Stimulated activated CD8-positive, alpha-beta memory T cell treated with anti-CD3 and anti-CD28 coated beads, Interleukin-4, amount 100 ng/mL, for 48 hours (primary cell): Measurements from ENCODE around the gene COL6A2.
"Not testable (repeated sequence)": the region's sequence is repeated elsewhere in the genome, so short reads cannot be mapped to it uniquely, and the experiment has no call there.

Experiments used
- DNase-seq: peaks from one replicate; pipeline ENCODE4 v3.0.0-alpha.2; 2020

The COL6A2 gene

DNA sequence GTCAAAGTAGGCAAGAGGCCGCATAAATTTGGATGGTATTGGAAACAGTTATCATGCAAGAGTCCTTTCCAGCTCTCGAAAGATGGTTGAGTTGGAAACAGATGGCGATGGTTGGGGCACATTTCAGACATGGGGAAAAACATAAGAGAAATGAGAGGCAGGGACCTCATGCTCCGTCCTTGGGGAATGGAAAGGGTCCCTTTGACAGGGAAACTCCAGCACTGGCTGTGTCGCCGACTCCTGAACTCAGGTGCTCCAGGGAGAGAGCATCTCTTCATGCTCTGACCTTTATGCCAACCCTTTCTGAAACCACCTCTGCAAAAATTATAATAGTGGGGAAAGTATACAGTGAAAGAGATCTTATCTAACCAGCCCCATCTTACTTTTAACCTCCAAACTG, 36.8 kb upstream of the COL6A2 start:
- DNase-seq: no peak

DNA sequence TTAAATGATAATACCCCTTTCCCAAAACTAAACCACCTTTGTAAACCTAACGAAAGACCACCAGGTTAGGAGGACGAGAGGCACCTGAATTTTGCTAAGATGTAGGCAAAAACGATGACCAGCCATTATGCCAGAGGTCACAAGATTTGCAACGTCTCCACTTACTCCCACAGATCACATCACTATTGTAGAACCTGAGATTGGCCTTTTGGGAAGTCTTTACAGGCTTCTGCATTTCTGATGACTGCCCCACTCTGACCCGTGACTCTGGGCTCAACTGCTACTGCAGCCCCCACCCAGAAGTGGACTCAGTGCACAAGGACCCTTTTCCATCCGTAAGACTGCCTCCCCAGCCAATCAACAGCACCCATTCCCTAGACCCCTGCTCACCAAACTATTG, 36.4 kb upstream of the COL6A2 start:
- DNase-seq: no peak

DNA sequence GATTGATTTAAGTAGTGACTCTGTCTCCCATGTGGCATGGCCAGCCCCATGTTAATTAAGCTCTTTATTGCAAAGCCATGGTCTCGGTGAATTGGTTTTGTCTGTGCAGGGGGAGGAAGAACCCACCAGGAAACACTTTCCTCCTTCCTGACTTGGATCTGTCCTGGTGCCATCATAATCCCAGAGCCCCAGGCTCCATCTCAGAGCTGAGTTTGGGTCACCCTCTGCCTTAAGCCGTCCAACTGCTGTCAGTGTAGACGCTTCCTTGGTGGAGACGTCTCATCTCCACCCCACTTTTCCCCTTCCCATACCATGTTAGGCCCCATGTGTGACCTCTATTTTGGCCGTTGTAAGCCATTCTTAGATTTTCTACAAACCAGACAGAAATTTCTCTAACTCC, 36.0 kb upstream of the COL6A2 start:
- DNase-seq: no peak

DNA sequence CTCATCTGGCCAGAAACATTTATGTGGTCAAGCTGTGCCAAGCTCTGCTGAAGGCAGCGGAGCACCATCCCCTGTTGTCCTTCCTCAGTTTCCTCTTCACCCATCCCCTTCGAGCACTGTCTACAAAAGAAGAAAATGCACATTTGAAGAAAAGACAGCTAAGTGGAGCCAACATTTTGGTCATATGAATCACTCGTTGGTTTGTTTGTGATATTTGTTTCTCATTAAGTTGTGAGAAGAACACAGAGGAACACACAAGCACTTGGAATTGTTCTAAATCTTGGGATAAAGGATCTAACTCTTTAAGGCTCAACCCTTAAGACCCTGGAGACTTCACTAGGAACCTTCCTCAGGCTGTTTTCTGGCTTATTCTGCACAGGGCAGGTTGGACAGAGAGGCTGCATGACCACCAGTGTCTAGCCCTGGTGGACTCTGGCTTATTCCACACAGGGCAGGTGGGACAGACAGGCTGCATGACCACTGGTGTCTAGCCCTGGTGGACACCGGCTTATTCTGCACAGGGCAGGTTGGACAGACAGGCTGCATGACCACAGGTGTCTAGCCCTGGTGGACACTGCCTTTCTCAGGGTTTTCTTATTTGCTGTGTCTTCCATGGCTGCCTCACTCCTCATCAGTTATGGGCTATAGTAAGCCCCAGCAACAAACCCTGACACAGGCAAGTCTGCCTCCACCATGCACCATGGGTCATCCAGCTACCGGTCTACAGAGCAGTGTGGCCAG, 35.3 kb upstream of the COL6A2 start:
- no peak for DNase-seq

DNA sequence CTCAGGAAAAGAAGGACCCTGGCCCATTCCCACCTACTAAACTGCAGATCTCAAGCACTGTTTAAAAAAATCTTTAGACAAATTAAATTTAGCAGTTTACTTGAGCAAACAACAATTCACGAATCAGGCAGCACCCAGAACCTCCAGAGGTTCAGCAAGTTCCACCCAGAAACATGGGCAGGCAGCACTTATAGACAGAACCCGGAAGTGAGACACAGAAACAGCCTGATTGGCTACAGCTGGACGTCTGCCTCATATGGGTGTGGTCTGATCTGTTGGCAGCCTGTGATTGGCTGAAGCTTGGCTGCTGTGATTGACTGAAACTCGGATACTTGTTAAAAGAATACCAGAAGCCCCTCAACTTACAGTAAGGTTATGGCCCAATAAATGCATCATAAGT, 34.7 kb upstream of the COL6A2 start:
- DNase-seq: no peak

DNA sequence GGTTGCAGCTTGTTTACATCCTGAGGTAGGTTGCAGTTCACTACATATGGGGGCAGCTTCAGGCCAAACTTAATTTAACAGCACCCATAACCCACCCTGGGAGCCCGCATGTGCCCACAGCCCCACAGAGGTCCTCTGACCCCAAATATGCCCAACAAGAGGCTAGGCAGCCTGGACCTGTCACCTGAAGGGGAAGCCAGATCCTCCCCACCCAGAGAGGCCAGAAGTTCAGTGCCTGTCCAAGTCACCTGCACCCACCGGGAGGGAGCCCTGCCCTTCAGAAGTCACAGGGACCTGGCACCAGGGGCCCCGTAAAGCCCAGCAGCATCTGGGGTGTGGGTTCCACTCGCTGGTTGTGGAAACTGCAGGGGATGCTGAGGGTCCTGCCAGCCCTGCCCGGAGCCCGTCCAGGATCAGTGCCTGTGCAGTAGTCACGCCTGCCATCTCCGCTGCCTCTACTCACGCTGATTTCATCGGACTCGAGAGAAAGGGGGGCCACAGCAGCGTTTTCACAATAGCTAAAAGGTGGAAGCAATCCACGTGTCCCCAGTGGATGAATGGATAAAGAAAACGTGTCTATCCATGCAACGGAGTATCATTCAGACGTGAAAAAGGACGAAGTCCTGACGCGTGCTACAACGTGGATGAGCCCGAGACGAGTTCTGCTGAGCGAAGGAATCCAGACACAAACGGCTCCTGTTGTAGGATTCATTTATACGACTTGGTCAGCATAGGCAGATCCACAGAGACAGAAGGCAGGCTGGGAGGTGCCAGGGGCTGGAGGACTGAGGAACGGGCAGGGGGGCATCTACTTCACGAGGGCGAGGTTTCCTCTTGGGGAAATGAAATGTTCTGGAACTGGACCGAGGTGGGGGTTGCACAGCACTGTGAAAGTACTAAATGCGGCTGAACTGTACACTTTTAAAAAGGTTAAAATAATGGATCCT, 33.9 kb upstream of the COL6A2 start:
- no peak for DNase-seq

DNA sequence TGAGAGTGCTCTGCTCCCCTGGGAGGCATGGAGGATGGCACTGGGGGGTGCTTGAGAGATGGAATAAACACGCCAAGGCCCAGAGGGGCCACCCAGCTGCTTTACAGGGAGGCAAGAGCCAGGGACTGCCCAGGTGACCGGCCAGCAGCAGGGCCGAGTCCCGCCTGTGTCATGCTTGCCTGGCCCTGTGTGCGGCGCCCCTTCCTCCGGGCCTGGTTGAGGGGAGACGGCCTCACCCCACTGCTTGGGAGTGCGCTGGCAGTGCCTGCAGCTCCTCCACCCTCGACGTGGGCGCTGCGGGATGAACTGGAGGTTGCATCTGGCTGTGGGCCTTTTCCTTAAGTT, 33.1 kb upstream of the COL6A2 start:
- no peak for DNase-seq

DNA sequence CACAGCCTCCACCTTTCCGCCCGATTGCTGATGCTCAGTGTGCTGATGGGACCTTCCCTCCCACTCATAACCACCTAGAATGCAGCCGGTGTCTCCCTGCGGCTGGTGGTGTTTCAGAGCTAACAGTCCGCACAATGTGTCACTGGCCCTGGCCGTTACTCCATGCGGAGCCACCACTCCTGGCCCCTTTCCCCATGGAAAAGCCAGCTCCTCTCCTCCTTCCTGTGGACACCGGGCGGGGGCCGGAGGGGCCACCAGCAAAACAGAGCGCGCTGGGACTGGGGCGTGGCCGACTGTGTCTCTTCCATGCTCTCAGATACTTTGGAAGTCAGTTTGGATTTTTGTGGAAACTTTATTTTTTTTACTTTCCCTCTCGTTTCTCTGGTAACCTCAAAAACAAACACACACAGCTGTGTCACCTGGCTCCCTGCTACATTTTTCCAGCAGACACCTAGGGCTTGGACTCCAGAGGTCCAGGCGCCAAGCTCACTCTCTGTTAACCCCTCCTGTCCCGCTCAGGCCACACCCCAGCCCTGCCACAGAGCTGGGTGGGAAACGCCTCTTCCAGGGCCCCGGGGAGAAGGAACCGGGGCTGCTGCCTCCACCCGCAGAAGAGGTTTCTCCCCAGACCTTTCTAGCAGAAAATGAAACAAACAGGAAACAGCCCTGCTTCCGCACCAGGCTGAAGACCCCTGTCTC, 32.5 kb upstream of the COL6A2 start:
- DNase-seq: no peak

DNA sequence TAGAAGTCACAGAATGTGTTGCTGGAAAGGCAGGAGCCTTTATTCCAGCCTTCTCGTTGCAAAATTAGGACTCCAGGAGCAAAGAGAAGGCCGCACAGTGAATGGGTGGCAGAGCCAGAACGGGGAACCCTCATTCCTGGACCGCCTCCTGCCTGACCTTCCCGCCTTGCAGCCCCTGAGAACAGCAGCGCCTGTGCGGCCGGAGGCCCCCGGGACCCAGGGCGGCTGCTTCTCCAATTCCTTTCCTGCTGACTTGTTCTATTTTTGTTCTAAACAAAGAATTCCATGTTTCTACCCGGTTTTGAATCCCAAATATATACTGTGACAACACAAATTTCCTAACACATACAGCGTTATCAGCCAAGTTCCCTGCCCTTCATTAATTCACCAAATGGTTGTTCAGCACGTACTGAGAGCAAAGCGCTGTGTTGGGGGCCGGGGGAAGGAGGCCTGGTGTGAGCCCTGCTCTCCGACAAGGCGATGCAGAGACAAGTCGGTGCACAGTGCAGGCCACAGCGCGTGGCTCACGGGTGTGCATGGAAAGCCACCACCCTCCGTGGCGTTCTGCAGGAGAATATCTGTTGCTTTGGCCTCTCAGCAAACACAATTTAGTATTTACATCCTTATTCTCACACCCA, 31.9 kb upstream of the COL6A2 start:
- no peak for DNase-seq

DNA sequence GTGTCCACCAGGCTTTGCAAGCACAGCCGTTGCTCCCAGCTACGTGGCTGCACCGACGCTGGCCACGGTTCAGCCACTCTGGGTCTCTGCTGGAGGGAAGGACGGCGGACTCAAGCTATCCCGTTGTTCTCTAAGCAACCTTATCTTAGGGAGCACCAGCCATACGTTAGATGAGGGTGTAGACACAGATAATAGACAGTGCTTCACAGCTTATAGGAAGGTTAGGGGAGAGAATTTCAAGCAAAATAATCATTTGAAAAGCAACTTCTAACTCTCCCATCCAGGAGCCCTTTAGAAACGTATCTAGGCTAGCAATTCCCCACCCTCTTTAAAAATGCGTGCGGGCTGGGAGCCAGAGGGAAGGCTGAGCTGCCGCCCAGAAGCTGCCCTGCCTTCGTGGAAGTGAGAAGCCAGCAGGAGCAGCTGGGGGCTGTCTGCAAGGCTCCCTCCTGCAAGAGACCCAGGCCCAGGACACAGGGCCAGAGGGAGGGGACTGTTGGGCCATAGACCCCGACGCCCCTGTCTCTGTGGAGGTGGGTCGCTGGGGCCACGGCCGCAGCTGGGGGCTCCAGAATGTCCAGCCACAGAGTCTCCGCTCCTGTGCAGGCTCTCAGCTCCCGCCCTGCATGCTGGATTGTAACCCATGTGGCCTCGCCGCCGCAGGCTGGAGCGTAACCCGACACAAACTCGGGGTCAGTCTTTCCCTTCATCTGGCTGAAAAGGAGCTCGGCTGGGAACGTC, 31.2 kb upstream of the COL6A2 start:
- no peak for DNase-seq

DNA sequence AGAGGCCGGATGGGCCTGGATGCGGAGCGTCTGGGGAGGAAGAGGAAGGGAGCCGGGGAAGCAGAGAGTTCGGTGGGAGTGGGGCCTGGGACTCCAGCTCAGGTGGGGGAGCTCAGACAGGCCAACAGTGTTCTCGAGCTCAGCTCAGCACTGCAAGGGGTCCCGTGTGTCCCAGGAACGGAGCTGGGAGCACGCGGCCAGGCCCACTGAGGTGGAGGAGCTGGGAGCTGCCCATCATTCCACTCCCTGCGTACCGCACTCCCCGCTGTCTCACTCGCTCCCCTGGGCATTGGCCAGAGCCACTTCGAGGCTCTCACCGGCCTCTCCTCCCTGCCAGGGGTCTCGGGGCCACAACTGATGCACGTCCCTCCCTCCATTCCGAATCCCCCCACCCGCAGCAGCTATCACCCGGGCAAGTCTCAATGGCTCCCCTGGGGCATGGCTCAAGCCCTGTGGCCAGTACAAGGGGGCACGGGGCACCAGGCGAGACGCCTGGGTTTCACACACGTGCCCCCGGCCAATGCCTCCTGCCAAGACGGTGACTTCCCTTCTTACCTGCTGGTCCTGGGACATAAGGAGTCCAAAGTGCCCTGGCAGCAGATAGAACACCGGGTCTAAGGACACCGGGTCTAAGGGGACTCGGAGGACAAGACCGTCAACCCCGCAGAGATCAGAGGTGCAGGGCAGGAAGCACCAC, 30.3 kb upstream of the COL6A2 start:
- DNase-seq: no peak

DNA sequence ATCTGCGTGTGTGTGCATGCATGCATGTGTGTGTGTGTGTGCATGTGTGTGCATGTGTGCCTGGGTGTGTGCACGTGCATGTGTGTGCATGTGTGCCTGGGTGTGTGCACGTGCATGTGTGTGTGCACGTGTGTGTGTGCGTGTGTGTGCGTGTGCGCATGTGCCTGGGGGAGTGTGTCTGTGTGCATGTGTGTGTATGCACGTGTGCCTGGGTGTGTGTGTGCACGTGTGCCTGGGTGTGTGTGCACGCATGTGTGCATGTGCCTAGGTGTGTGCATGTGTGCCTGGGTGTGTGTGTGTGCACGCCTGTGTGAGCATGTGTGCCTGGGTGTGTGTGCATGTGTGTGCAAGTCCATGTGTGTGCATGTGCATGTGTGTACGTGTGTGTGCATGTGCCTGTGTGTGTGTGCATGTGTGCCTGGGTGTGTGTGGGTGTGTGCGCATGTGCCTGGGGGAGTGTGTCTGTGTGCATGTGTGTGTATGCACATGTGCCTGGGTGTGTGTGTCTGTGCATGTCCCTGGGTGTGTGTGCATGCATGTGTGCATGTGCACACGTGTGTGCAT, 29.3 kb upstream of the COL6A2 start:
- DNase-seq: no peak

DNA sequence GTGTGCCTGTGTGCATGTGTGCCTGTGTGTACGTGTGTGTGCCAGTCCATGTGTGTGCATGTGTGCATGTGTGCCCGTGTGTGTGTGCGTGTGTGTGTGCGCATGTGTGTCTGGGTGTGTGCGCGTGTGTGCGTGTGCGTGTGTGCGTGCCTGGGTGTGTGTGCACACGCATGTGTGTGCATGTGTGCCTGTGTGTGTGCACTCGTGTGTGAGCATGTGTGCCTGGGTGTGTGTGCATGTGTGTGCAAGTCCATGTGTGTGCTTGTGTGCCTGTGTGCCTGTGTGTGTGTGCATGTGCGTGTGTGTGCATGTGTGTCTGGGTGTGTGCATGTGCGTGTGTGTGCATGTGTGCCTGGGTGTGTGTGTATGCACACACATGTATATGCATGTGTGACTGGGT, 28.7 kb upstream of the COL6A2 start:
- no peak for DNase-seq

DNA sequence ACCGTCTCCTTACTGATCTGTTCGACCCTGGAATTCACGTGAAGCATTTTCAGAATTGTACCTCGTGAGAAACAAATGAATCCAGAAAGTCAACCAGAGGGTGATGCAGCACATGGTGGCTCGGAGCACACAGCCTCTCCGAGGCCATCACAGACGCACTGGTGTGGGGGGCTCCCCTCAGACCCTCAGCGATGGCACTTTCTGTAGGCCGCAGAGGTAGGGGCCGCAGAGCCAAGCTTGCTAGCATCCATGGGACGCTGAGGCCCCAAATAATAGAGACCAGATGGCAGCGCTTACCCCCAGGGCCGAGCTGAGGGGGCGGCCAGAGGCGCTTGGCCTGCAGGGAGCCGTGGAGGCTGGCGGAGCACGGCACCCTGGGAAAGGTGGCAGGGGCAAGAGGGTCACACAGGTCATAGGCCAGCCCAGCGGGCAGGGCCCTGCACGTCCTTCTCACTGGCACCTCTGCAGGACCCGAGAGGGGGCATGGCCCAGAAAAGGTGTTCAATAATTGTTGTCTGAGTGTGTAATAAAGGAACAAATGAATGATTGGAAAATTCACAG, 28.1 kb upstream of the COL6A2 start:
- DNase-seq: no peak

DNA sequence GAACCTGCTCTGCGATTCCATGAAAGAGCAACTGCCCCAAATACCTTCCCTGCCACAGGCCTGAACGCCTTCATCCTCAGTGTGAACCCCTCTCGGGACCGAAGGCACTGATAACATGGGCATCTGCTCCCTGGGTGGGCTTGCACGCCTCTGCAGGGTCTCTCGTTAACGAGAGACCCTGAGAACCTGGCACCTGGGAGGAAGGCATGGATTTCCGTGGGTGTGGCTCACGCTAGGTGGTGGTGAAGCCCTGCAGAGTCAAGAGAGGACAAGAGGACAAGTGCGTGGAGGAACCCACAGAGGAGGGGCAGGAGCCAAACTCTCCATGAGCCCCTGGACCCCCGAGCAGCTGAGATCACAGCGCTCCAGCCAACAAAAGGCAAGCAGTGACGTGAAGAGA, 26.8 kb upstream of the COL6A2 start:
- no peak for DNase-seq

DNA sequence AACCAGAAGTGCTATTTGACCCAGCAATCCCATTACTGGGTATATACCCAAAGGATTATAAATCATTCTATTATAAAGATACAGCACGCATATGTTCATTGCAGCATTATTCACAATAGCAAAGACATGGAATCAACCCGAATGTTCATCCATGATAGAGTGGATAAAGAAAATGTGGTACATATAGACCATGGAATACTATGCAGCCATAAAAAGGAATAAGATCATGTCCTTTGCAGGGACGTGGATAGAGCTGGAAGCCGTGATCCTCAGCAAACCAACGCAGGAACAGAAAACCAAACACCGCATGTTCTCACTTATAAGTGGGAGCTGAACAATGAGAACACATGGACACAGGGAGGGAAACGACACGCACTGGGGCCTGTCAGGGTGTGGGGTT, 21.2 kb upstream of the COL6A2 start:
- not testable (repeated sequence) for DNase-seq

DNA sequence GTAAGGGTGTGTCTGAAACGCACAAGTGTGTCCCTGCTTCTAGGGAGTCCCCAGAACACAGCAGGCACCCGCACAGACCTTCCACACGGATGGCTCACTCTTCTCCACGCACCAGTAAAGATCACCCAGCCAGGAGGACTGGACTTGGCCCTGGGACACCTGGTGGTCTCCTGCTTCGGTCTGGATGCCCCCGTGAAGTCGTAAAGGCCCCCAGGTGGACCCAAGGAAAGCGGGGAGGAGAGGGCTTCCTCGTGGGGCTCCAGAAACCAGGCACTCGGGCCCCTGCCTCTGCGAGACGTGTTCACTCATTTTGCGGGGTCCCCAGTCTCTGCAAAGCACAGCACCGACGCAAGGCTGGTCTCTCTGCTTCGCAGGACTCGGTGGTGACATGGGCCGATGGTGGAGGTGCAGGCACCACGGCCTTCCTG, 20.2 kb upstream of the COL6A2 start:
- DNase-seq: peak; percentile 14

DNA sequence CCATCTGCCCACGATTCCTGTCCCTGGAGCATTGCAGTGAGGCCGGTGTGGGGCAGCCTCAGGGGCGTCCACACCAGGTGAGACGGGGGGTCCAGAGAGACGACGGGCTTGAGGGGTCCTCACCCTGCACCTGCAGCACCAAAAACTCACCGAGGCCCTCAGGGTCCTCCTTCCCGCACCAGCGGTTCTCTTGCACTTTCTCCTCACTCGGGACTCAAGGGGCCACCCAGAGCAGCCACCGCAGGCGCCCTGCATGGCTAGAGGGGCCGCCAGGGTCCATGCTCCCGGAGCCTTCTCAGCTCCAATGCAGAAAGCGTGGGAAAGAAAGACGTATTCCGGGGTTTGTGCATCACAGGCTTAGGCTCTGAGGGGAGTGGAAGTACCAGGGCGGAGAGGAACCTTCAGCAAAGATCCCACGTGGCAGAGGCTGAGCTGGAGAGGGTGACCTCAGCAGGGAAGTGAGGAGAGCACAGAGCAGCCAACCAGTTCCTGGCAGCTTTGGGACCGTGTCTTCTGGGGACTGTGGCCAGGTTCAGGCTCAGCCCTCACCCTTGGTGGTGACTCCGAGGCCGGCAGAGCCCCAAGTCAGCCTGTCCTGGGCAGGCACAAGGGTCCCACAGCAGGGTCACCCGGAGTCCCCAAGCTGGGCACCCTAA, 19.5 kb upstream of the COL6A2 start:
- DNase-seq: peak; percentile 10

DNA sequence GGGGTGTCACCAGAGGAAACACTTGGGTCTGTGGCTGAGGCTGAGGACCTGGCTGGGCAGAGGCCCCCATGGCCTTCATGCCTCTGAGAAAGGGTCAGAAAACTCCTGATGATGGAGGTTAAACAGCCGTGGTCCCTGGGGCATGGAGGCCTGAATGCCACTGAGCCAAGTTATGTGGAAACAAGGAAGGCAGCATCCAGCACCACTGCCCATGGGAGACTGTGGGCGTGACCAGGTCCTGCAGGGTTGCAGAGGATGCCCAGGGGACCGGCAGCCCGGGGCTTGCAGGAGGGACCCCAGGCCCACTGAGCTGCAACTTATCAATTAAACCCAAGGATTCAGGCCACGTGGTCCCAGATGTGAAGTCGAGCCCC, 18.9 kb upstream of the COL6A2 start:
- DNase-seq: no peak

DNA sequence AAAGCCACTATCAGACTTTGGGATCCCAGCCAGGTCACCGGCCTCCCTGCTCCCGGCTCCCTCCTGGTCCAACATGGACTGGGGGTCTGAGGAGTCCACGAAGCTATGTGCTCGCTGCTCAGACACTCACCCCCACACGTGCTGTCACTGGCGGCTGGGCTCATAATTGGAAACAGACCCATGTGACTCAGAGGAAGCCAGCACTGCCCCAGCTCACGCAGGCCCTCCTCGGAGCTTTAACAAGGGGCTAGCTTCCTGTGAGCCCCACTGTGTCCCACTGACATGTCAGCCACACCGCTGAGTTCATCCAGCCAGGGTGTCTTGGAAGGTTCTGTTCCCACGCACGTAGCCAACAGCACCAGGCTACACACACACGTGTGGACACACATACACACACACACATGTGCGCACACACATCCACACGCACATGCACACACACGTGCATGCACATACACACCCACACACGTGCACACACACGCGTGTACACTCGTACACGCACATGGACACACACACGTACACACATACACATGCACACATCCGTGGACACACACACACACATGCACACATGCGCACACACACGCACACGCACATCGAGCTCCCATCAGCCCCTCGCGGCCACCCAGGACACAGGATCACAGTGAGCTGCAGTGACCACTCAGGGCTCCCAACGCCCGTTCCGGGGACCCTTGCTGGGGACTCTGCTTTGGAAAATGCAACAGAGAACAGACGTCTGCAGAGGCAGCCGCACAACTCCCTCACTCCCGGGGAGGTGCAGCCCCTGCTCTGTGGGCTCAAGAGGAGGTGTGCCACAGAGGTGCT, 18.4 kb upstream of the COL6A2 start:
- no peak for DNase-seq
